Esophagus (tissue), 2 donors: ENCODE results near the gene GPR141. TPM values are rescaled to one million over a fixed set of nuclear protein-coding genes. Genes with fewer than 3 reads are reported as not detected.

Experiments
- H3K27ac ChIP-seq, 2 donors: one replicate each; pipeline ENCODE4 v1.5.1; 2013; ENCODE audit warnings: low read depth in 2 of 2, mild to moderate bottlenecking in 2 of 2, inconsistent platforms in 1 of 2, low read length in 1 of 2, moderate library complexity in 1 of 2
- H3K27me3 ChIP-seq, 2 donors: one replicate each; pipeline ENCODE4 v1.6.1; 2013; ENCODE audit warnings: low read length in 2 of 2, control low read depth in 1 of 2, mild to moderate bottlenecking in 1 of 2; ENCODE audit not compliant: insufficient read depth in 2 of 2, control insufficient read depth in 1 of 2
- H3K36me3 ChIP-seq, 2 donors: one replicate each; pipeline ENCODE4 v1.6.1; 2013; ENCODE audit warnings: low read length in 1 of 2; ENCODE audit not compliant: control insufficient read depth in 2 of 2, insufficient read depth in 2 of 2
- H3K4me1 ChIP-seq, 2 donors: one replicate each; pipeline ENCODE4 v1.6.1; 2013; ENCODE audit warnings: low read length in 1 of 2; ENCODE audit not compliant: control insufficient read depth in 2 of 2, insufficient read depth in 2 of 2
- H3K4me3 ChIP-seq, 2 donors: one replicate each; pipeline ENCODE4 v1.5.1; 2013; ENCODE audit warnings: low read length in 2 of 2, mild to moderate bottlenecking in 2 of 2, low read depth in 1 of 2, moderate library complexity in 1 of 2
- H3K9me3 ChIP-seq, 2 donors: one replicate each; pipeline ENCODE4 v1.6.1; 2013; ENCODE audit warnings: mild to moderate bottlenecking in 2 of 2, low read depth in 1 of 2, low read length in 1 of 2, moderate library complexity in 1 of 2; ENCODE audit not compliant: control insufficient read depth in 2 of 2, insufficient read depth in 1 of 2
- WGBS, 2 donors: extraction: QIAGEN DNeasy Blood & Tissue Kit; methylation state at CpG; one replicate each; pipeline ENCODE4 v1.1.7; 2013; 5-methylcytosine and 5-hydroxymethylcytosine counted together
- polyA plus RNA-seq, 2 donors: library from polyadenylated mRNA; stranded (reverse); fragments of 200-250 nt; gene quantifications; one replicate each; pipeline ENCODE4 v1.2.3, GENCODE V29; 2013
- donor health status: healthy with polysubstance abuse.
- donor health status: Bipolar disorder and iron deficiency.

GPR141 gene
- polyA plus RNA-seq, 2 donors, result 0.20 to 0.35 TPM

DNA sequence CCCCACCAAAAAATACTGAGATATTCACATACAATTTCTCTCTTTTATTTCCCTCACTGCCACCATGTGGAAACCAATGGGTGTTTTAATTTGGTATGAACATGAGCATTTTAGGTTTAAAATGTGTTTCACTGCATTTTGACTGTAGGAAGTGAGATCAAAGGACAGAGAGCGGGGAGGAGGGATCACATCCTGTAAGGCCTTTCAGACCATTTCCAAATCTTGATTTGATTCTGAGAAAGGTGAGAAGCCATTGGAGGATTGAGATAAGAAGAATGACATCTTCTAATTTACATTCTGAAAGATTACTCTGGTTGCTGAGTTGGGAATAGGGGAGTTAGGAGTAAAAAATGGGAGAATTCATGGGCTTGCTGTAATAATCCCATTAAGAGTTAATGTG, 42.5 kb downstream of the GPR141 start:
- Histone ChIP-seq H3K27ac (no peak overlapping the region), H3K9me3 (no peaks in the 10 kb centered on the region), H3K4me3 (no peak overlapping the region), H3K36me3 (no peaks in the 10 kb centered on the region), H3K27me3 (no peaks in the 10 kb centered on the region), H3K4me1 (no peaks in the 10 kb centered on the region)
- 84 to 86% methylated on average over 1 of the region's 1 CpG for WGBS, 2 donors

DNA sequence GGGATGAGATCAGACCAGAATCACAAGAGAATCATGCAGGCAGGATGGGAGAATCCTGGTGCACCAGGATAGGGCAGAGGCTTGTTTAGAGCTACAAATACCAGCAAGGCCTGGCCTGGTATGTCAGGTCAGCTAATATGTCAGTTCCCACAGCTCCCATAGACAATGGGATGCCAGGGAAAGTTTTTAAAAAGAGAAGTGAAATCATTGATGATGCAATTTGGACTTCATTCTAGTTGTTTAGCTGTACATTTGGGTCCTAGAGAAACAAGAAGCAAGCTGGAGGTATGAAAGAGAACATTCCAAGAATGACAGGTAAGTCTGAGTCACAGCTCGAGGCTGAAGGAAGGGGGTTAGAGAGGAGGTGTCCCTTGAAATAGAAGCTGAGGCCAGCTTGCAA, 45.2 kb downstream of the GPR141 start:
- Histone ChIP-seq H3K4me1 (no peaks in the 10 kb centered on the region), H3K27ac (no peak overlapping the region), H3K27me3 (no peaks in the 10 kb centered on the region), H3K36me3 (no peaks in the 10 kb centered on the region), H3K9me3 (no peaks in the 10 kb centered on the region), H3K4me3 (no peak overlapping the region)
- WGBS, 2 donors, result 26 to 43% methylated on average over 1 of the region's 1 CpG

DNA sequence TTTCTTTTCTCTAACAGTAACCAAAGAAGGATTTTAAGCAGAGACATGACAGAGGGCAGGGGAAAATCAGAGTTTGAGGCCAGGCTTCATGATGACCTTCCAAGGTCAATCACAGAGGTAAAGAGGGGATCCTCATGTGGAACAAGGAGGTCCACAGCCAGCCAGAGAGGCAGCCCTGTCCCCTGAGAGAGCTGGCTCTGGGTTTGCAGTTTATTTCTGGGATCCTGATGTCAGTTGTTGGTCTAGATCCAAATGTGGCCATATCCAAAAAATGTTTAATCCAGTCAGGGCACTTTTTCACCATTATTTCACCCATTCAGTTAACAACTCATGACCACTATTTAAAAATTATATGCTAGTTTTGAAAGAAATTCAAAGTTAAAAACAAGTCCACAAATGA, 45.6 kb downstream of the GPR141 start:
- Histone ChIP-seq H3K9me3 (no peaks in the 10 kb centered on the region), H3K27me3 (no peaks in the 10 kb centered on the region), H3K36me3 (no peaks in the 10 kb centered on the region), H3K4me1 (no peaks in the 10 kb centered on the region), H3K4me3 (no peak overlapping the region), H3K27ac (peak overlapping the region in 1 of 2 donors; percentile 20)

DNA sequence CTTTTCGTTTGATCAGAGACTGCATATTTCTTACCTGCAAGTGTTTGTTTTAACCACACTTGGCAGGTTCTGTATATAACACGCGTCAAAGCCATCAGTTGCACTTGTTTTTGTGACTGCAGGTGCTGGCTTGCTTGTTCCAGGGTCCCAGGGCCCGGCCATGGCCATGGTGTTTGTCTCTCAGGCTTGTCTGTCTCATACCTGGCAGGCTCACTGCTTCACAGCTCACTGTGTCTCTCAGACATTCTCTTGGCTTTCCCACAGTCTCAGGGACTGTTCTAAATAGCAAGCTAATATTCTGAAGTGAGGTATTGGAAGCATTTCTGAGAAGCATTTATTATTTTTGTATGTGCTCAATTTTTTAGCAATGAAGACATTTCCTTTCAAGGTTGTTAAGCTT, 46.9 kb downstream of the GPR141 start:
- Histone ChIP-seq H3K9me3 (no peaks in the 10 kb centered on the region), H3K4me1 (no peaks in the 10 kb centered on the region), H3K27ac (no peak overlapping the region), H3K4me3 (no peak overlapping the region), H3K36me3 (no peaks in the 10 kb centered on the region), H3K27me3 (no peaks in the 10 kb centered on the region)
- WGBS, 2 donors, result 35 to 39% methylated on average over 4 of the region's 4 CpGs

DNA sequence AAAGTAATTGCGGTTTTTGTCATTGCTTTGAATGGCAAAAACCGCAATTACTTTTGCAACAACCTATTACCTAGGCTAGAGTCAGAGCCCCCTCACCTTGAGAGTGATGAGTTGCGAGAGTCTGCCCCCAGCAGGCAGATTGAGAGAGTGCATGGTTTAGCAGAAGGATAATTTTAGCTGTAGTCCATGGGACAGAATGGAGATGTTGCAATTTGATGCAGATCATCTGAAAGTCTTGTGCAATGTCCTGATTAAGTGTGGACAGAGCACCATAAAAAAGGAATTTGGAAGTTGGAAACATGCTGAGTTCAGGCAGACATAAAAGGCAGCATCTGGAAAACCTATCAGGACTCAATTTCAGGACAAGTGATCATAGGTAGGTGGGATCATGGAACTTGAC, 48.7 kb downstream of the GPR141 start:
- H3K27ac ChIP-seq, result no peak overlapping the region
- no peak overlapping the region for H3K4me3 ChIP-seq
- 15 to 28% methylated on average over 3 of the region's 3 CpGs for WGBS, 2 donors
- H3K9me3 ChIP-seq, result no peaks in the 10 kb centered on the region
- H3K36me3 ChIP-seq, result no peaks in the 10 kb centered on the region
- no peaks in the 10 kb centered on the region for H3K27me3 ChIP-seq
- no peaks in the 10 kb centered on the region for H3K4me1 ChIP-seq

DNA sequence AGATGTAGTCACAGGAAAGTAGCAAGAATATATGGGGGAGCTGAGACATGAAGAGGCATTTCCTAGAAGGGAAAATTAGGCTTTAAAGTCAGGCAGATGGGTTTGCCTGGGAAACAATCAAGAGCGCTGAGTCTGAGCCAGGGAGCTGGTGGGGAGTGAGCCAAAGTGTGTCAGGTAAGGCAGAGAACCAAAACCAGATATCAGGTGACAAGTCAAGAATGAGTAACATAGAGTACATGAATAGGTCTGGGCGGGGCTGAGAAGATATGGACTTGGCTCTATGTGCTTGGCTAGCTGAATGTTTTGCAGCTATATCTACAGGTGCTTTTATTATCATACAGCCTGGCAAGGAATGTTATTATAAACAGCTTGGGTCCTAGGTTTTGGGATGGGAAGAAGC, 49.3 kb downstream of the GPR141 start:
- 56 to 63% methylated on average over 2 of the region's 2 CpGs for WGBS, 2 donors
- H3K36me3 ChIP-seq, result no peaks in the 10 kb centered on the region

DNA sequence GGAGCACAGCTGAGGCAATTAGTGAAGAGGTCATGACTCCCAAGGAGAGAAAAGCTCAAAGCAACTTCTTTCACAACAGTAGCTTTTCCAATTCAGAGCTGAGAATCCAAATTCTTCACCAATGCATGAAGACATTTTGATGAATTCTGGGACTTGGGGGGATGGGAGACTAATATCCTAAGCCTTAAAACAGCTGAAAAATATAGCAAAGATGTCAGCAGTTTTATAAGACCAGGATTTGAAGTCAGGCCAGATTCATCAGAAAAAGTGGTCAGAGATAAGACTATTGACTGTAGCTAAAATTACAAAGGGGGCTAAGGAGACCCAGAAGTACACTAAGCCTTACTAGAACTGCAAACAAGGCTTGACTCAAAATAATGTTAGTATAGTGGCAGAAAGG, 51.6 kb downstream of the GPR141 start:
- Histone ChIP-seq H3K36me3 (no peaks in the 10 kb centered on the region), H3K27me3 (no peaks in the 10 kb centered on the region), H3K4me3 (no peak overlapping the region), H3K9me3 (no peaks in the 10 kb centered on the region), H3K4me1 (no peaks in the 10 kb centered on the region), H3K27ac (no peak overlapping the region)

More for the DNA sequence above, 49.3 kb downstream of the GPR141 start:
- Histone ChIP-seq H3K9me3 (no peaks in the 10 kb centered on the region), H3K27me3 (no peaks in the 10 kb centered on the region), H3K4me1 (no peaks in the 10 kb centered on the region), H3K4me3 (no peak overlapping the region), H3K27ac (no peak overlapping the region)

DNA sequence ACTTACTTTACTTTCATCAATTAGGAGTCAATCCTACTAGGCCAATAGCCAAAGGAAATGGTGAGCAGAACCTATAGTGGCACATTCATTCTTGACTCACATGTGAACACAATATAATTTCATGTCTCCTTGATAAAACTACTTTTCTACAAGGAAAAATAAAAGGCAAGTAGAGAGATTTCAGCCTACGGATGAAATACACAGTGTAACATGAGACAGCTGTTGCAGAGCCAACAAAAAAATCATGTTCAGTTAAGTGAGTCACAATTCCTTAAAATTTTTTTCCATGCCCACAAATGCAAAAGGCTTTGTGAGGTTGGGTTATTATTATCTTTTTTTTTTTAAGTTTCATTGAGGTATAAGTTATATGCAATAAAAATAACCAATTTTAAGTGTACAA, 54.8 kb downstream of the GPR141 start:
- Histone ChIP-seq H3K27me3 (no peaks in the 10 kb centered on the region), H3K9me3 (no peaks in the 10 kb centered on the region), H3K27ac (no peak overlapping the region), H3K4me1 (no peaks in the 10 kb centered on the region), H3K4me3 (no peak overlapping the region), H3K36me3 (no peaks in the 10 kb centered on the region)
- WGBS, 2 donors, result 24 to 59% methylated on average over 1 of the region's 1 CpG

DNA sequence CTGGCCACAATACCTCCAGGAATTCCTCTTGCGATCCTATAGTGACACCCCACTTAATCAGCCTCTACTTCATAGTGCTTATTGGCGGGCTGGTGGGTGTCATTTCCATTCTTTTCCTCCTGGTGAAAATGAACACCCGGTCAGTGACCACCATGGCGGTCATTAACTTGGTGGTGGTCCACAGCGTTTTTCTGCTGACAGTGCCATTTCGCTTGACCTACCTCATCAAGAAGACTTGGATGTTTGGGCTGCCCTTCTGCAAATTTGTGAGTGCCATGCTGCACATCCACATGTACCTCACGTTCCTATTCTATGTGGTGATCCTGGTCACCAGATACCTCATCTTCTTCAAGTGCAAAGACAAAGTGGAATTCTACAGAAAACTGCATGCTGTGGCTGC, 56.8 kb downstream of the GPR141 start:
- no peak overlapping the region for H3K27ac ChIP-seq
- H3K4me3 ChIP-seq, result no peak overlapping the region
- no peaks in the 10 kb centered on the region for H3K36me3 ChIP-seq
- no peaks in the 10 kb centered on the region for H3K4me1 ChIP-seq
- H3K9me3 ChIP-seq, result peaks cover 0 to under 1% of the 10 kb centered on the region in 2 donors
- WGBS, 2 donors, result 92 to 97% methylated on average over 7 of the region's 7 CpGs
- H3K27me3 ChIP-seq, result no peaks in the 10 kb centered on the region

DNA sequence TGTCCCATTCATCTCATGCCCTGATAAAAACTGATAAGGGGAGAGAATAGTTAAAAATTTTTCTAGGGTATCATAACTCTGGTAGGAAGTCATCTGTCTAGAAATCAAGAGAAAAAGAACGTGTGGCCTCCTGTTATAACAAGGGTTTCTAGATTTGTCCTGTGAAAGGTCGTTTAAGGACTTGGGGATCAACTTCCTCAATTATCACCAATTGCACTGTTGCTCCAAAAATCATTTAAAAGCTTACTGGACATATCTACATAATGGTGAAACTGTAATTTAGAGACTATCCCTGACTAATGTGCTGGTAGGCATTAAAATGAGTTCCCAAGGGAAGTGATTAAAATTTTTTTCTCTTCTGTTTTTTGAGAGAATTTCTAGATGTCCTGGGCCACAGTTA, 58.2 kb downstream of the GPR141 start:
- Histone ChIP-seq H3K9me3 (peaks cover 0 to 2% of the 10 kb centered on the region in 2 donors), H3K4me3 (no peak overlapping the region), H3K4me1 (no peaks in the 10 kb centered on the region), H3K36me3 (no peaks in the 10 kb centered on the region), H3K27me3 (no peaks in the 10 kb centered on the region), H3K27ac (no peak overlapping the region)
- 38 to 42% methylated on average over 2 of the region's 2 CpGs for WGBS, 2 donors
